Activated CD4-positive, alpha-beta memory T cell treated with anti-CD3 and anti-CD28 coated beads, Interleukin-2, amount 10 ng/mL, durations not matched to agents 7 days and 5 days (primary cell): ENCODE measurements around the gene GOLPH3. TPM values are rescaled to one million over a fixed set of nuclear protein-coding genes. Genes with fewer than 3 reads are reported as not detected.
A peak's percentile ranks its signal among the peaks of the same experiment; 100 is the strongest.

Experiments used
- CTCF ChIA-PET: fragments of 350-600 bp; sonication (Branson Sonifier 250); formaldehyde crosslinking; loops from one replicate; lab custom pipeline; 2021; ENCODE audit warnings: antibody characterized with exemption, inconsistent platforms; lab: Charles Lee
- POLR2A ChIA-PET: fragments of 350-600 bp; sonication (Branson Sonifier 250); formaldehyde crosslinking; loops from one replicate; lab custom pipeline; 2021; ENCODE audit warnings: antibody characterized with exemption; lab: Charles Lee
- DNase-seq: peaks from one replicate; pipeline ENCODE4 v3.0.0-alpha.2; 2020
- H3K27ac Mint-ChIP-seq: one replicate; pipeline ENCODE4 v1.8.0; 2021; ENCODE audit warnings: mild to moderate bottlenecking, mixed read lengths
- H3K27me3 Mint-ChIP-seq: one replicate; pipeline ENCODE4 v1.8.0; 2021; ENCODE audit warnings: mixed read lengths
- H3K36me3 Mint-ChIP-seq: one replicate; pipeline ENCODE4 v1.8.0; 2021; ENCODE audit warnings: low read depth, mixed read lengths
- H3K4me1 Mint-ChIP-seq: one replicate; pipeline ENCODE4 v1.8.0; 2021; ENCODE audit warnings: mixed read lengths
- H3K4me3 Mint-ChIP-seq: one replicate; pipeline ENCODE4 v1.8.0; 2021; ENCODE audit warnings: mild to moderate bottlenecking, mixed read lengths
- H3K9me3 Mint-ChIP-seq: one replicate; pipeline ENCODE4 v1.8.0; 2021; ENCODE audit warnings: mixed read lengths
- total RNA-seq, 2 experiments: library from RNA; stranded (reverse); gene quantifications; one replicate each; pipeline ENCODE4 v1.2.3, GENCODE V29; 2021

The GOLPH3 gene
- total RNA-seq, 2 experiments from 2014 or later, result 81.6 to 86.8 TPM

DNA sequence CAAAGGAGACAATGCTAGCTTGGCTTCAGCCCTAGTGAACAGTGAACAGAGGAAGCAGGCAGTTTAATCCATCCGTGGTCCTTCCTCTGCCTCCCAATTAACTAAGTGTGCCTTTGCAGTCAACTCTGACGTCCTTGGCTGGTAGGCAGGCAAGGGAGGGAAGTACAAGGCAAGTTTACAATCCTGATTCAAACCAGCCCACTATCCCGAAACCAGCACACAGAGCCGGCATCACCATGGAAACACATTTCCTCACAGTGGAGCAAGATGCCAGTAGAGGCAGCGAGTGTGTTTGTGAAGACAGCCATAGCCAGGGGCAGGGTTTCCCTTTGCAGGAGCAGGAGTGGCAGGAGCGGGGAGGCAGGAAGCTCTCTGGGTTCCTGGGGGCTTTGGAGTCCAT, 73.9 kb downstream of the GOLPH3 start:
- DNase-seq, result no peak
- no peak overlapping the region for H3K27ac Mint-ChIP-seq
- H3K4me1 Mint-ChIP-seq, result no peaks in the 10 kb centered on the region
- H3K4me3 Mint-ChIP-seq, result no peak overlapping the region
- ChIA-PET POLR2A (no interaction called here), CTCF (no interaction called here)
- peaks cover 24% of the 10 kb centered on the region for H3K36me3 Mint-ChIP-seq
- no peaks in the 10 kb centered on the region for H3K9me3 Mint-ChIP-seq
- no peaks in the 10 kb centered on the region for H3K27me3 Mint-ChIP-seq

DNA sequence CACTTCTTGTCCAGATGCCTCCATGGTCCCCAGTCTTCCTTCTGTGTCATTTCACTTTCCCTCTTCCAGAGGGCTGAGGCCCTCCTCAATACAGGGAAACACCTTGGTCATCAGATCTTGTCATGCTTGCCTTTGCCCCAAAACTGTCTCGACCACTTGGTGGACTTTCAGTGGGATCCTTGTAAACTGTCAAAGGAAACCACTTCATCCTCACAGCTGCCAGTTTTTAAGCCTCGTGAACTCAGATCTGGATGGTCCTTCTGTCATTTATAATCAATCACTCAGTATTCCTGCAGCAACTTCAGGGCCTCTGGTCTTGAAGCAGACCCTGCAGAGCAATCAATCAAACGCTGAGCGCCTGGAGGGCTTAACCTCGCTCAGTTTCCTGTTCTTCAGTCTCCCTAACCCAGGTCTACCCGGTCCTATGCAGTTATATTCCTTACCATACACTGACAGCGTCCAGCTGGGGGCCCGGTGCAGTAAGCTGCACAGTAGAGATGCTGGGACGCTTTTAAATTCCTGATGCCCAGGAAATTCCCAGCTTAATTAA, 74.6 kb downstream of the GOLPH3 start:
- Mint-ChIP-seq H3K27ac (no peak overlapping the region), H3K9me3 (no peaks in the 10 kb centered on the region), H3K36me3 (peaks cover 24% of the 10 kb centered on the region), H3K4me1 (no peaks in the 10 kb centered on the region), H3K4me3 (no peak overlapping the region), H3K27me3 (no peaks in the 10 kb centered on the region)
- ChIA-PET CTCF (interaction anchor here (1.3 kb wide), 1 partner anchor 133 kb away, joined by 3 read pairs; no protein-coding TSS in a partner anchor), POLR2A (no interaction called here)
- DNase-seq, result no peak

DNA sequence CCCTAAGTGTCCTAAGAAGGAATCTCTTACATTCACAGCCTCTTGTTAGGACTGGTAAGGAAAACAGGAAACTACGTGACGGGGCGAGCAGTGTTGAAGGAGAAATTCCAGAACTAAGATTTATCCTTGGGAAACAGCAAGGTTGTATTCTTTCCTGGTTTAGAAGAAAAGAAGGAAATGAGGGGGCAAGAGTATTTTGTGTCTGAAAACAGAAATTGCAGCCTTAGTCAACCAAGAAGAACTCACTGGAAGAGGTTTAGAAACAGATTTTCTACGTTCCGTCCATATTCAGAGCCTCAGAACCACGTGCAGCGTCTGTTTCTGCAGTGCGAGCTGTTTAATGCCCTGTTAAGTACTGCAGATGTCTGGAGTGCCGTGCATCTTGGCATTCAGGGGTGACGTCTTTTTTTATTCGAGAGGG, 75.2 kb downstream of the GOLPH3 start:
- DNase-seq, result no peak
- Mint-ChIP-seq H3K4me3 (no peak overlapping the region), H3K4me1 (no peaks in the 10 kb centered on the region), H3K27ac (no peak overlapping the region), H3K9me3 (no peaks in the 10 kb centered on the region), H3K27me3 (no peaks in the 10 kb centered on the region), H3K36me3 (peaks cover 23% of the 10 kb centered on the region)
- CTCF ChIA-PET, result interaction anchor here (1.3 kb wide), 1 partner anchor 134 kb away, joined by 3 read pairs; no protein-coding TSS in a partner anchor
- POLR2A ChIA-PET, result no interaction called here

DNA sequence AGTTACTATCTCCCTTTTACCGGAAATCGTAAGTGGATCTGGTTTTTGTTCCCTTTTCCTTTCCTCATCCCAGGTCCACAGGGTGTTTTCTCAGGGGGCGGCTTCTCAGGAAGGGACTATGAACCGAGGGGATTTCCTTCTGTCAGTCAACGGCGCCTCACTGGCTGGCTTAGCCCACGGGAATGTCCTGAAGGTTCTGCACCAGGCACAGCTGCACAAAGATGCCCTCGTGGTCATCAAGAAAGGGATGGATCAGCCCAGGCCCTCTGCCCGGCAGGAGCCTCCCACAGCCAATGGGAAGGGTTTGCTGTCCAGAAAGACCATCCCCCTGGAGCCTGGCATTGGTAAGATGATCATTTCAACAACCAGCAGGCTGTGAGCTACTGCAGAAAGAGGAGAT, 75.8 kb downstream of the GOLPH3 start:
- Mint-ChIP-seq H3K27me3 (no peaks in the 10 kb centered on the region), H3K4me1 (no peaks in the 10 kb centered on the region), H3K27ac (no peak overlapping the region), H3K36me3 (peaks cover 18% of the 10 kb centered on the region), H3K4me3 (no peak overlapping the region), H3K9me3 (no peaks in the 10 kb centered on the region)
- no peak for DNase-seq
- ChIA-PET POLR2A (no interaction called here), CTCF (interaction anchor here (1.3 kb wide), 1 partner anchor 134 kb away, joined by 3 read pairs; no protein-coding TSS in a partner anchor)

DNA sequence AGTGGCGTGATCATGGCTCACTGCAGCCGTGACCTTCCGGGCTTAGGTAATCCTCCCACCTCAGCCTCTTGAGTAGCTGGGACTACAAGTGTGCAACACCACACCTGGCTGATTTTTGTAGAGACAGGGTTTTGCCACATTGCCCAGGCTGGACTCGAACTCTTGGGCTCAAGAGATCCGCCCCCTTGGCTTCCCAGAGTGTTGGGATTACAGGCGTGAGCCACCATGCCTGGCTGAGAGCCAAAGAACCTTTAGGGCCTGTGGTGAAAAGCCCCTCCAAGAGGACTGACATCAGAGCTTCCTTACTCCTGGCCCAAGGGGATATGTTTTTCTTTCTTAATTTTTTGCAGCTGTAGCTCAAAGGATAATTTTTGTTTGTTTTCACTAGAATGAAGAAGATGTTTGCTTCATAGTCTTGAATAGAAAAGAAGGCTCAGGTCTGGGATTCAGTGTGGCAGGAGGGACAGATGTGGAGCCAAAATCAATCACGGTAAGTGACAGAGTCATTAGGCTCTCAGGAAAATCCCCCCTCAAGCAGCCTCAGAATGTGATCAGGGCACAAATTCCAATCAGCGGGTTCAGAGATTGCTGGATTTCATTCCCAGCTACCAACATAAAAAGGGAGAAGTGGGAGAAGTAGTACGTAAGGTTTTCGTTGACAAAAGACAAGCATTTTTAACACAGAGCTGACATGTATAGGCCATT, 77.1 kb downstream of the GOLPH3 start:
- no peaks in the 10 kb centered on the region for H3K9me3 Mint-ChIP-seq
- POLR2A ChIA-PET, result no interaction called here
- no peak overlapping the region for H3K4me3 Mint-ChIP-seq
- no peaks in the 10 kb centered on the region for H3K27me3 Mint-ChIP-seq
- H3K27ac Mint-ChIP-seq, result no peak overlapping the region
- peaks cover 8% of the 10 kb centered on the region for H3K36me3 Mint-ChIP-seq
- CTCF ChIA-PET, result interaction anchor here (0.7 kb wide), 2 partner anchors 9 to 526 kb away, joined by 4 read pairs; no protein-coding TSS in a partner anchor
- DNase-seq, result no peak
- H3K4me1 Mint-ChIP-seq, result peaks cover 2% of the 10 kb centered on the region

DNA sequence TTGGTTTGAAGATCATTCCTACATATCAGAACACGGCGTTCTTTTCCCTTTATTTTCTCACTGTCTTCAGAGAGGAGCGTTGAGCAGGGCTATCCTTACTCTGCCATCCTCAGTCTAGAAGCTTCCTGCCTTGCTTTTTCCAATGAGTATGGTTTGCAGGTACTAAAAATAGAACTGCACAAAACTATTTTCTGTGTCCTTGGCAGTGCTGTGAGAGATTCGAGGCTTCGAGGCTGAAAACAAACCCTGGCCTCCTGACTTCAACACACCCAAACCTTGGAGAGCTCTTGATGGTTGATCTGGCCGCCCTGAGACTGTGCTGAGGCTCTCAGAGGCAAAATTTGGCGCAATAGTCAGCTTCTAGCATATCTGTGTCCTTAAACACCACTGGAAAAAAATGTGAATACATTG, 78.9 kb downstream of the GOLPH3 start:
- Mint-ChIP-seq H3K4me3 (no peak overlapping the region), H3K9me3 (no peaks in the 10 kb centered on the region), H3K4me1 (peaks cover 2% of the 10 kb centered on the region), H3K27ac (no peak overlapping the region), H3K36me3 (peaks cover 5% of the 10 kb centered on the region), H3K27me3 (no peaks in the 10 kb centered on the region)
- ChIA-PET CTCF (interaction anchor here (0.6 to 1.0 kb wide), 2 partner anchors 11 to 337 kb away, joined by 3 read pairs; no protein-coding TSS in a partner anchor), POLR2A (no interaction called here)
- DNase-seq, result no peak

DNA sequence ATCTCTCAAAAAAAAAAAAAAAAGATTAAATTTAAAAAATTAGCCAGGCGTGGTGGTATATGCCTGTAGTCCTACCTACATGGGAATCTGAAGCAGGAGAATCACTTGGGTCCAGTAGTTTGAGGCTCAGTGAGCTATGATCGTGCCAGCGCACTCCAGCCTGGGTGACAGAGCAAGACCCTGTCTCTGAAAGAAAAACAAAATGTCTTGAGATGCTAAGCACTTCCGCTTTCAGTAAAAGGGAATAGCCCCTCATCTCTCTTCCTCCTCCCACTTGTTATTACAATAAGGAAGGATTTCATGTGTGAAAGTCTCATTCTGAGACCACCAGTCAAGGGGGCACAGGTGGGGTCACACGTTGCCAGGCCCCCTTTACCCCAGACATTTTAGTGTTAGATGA, 79.4 kb downstream of the GOLPH3 start:
- no peak overlapping the region for H3K27ac Mint-ChIP-seq
- H3K36me3 Mint-ChIP-seq, result peaks cover 5% of the 10 kb centered on the region
- ChIA-PET CTCF (interaction anchor here (1.0 kb wide), 1 partner anchor 10 kb away, joined by 3 read pairs; no protein-coding TSS in a partner anchor), POLR2A (no interaction called here)
- H3K27me3 Mint-ChIP-seq, result no peaks in the 10 kb centered on the region
- no peak for DNase-seq
- H3K9me3 Mint-ChIP-seq, result no peaks in the 10 kb centered on the region
- H3K4me3 Mint-ChIP-seq, result no peak overlapping the region
- peaks cover 2% of the 10 kb centered on the region for H3K4me1 Mint-ChIP-seq

DNA sequence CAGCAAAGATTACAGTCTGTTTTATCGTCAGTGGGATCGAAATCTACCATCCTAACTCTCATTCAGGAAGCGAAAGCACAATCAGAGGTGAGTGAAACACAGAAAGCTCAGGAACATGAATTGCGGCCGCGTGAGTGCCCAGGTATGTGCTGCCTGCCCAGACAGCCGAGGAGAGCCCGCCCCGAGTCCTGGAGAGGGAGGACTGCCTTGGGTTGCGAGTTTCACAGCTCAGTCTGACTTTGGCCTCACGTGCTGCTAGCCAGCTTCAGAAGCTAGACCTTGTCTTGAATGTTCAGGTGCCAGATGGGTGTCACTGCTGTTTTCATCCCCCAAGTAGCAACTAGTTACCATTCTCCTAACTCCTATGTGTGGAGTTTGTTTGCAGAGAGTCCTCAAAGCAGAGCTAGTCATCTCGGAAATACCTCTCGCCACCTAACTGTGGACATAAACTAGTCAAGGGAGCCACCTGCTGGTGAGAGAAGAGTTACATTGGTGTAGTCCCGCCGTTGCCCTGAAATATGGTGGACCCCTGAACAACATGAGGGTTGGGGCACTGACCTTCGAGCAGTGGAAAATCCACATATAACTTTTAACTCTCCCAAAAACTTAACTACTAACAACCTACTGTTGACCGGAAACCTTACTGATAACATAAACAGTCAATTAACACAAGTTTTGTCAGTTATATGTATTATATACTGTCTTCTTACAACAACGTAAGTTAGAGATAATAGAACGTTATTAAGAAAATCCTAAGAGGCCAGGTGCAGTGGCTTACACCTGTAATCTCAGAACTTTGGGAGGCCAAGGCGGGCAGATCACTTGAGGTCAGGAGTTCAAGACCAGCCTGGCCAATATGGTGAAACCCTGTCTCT, 80.9 kb downstream of the GOLPH3 start:
- DNase-seq, result peak; percentile 63
- Mint-ChIP-seq H3K27me3 (no peaks in the 10 kb centered on the region), H3K36me3 (peaks cover 3% of the 10 kb centered on the region), H3K27ac (no peak overlapping the region), H3K4me1 (peaks cover 2% of the 10 kb centered on the region), H3K9me3 (no peaks in the 10 kb centered on the region), H3K4me3 (no peak overlapping the region)
- ChIA-PET POLR2A (interaction anchor here (1.1 kb wide), 1 partner anchor 9 kb away, joined by 3 read pairs; no protein-coding TSS in a partner anchor), CTCF (interaction anchor here (0.6 to 2.2 kb wide), 34 partner anchors 9 to 561 kb away, joined by 3 to 20 read pairs (median 3); partner anchors contain the start of genes C5orf22 and DROSHA)

DNA sequence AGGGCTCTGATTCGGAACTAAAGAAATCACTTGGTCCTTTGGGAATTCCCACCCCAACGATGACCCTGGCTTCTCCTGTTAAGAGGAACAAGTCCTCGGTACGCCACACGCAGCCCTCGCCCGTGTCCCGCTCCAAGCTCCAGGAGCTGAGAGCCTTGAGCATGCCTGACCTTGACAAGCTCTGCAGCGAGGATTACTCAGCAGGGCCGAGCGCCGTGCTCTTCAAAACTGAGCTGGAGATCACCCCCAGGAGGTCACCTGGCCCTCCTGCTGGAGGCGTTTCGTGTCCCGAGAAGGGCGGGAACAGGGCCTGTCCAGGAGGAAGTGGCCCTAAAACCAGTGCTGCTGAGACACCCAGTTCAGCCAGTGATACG, 83.4 kb downstream of the GOLPH3 start:
- ChIA-PET POLR2A (no interaction called here), CTCF (interaction anchor here (1.2 kb wide), 1 partner anchor 14 kb away, joined by 3 read pairs; no protein-coding TSS in a partner anchor)
- peaks cover 2% of the 10 kb centered on the region for H3K4me1 Mint-ChIP-seq
- H3K27me3 Mint-ChIP-seq, result no peaks in the 10 kb centered on the region
- no peak overlapping the region for H3K27ac Mint-ChIP-seq
- H3K4me3 Mint-ChIP-seq, result no peak overlapping the region
- H3K9me3 Mint-ChIP-seq, result no peaks in the 10 kb centered on the region
- no peaks in the 10 kb centered on the region for H3K36me3 Mint-ChIP-seq
- DNase-seq, result no peak

DNA sequence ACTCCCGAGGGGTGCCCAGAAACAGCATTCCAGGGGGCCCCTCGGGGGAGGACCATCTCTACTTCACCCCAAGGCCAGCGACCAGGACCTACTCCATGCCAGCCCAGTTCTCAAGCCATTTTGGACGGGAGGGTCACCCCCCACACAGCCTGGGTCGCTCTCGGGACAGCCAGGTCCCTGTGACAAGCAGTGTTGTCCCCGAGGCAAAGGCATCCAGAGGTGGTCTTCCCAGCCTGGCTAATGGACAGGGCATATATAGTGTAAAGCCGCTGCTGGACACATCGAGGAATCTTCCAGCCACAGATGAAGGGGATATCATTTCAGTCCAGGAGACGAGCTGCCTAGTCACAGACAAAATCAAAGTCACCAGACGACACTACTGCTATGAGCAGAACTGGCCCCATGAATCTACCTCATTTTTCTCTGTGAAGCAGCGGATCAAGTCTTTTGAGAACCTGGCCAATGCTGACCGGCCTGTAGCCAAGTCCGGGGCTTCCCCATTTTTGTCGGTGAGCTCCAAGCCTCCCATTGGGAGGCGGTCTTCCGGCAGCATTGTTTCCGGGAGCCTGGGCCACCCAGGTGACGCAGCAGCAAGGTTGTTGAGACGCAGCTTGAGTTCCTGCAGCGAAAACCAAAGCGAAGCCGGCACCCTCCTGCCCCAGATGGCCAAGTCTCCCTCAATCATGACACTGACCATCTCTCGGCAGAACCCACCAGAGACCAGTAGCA, 83.9 kb downstream of the GOLPH3 start:
- Mint-ChIP-seq H3K9me3 (no peaks in the 10 kb centered on the region), H3K27me3 (no peaks in the 10 kb centered on the region), H3K4me1 (peaks cover 2% of the 10 kb centered on the region), H3K4me3 (no peak overlapping the region), H3K27ac (no peak overlapping the region), H3K36me3 (no peaks in the 10 kb centered on the region)
- ChIA-PET POLR2A (no interaction called here), CTCF (interaction anchor here (0.5 to 1.2 kb wide), 2 partner anchors 13 to 1339 kb away, joined by 3 read pairs; no protein-coding TSS in a partner anchor)
- DNase-seq, result no peak

DNA sequence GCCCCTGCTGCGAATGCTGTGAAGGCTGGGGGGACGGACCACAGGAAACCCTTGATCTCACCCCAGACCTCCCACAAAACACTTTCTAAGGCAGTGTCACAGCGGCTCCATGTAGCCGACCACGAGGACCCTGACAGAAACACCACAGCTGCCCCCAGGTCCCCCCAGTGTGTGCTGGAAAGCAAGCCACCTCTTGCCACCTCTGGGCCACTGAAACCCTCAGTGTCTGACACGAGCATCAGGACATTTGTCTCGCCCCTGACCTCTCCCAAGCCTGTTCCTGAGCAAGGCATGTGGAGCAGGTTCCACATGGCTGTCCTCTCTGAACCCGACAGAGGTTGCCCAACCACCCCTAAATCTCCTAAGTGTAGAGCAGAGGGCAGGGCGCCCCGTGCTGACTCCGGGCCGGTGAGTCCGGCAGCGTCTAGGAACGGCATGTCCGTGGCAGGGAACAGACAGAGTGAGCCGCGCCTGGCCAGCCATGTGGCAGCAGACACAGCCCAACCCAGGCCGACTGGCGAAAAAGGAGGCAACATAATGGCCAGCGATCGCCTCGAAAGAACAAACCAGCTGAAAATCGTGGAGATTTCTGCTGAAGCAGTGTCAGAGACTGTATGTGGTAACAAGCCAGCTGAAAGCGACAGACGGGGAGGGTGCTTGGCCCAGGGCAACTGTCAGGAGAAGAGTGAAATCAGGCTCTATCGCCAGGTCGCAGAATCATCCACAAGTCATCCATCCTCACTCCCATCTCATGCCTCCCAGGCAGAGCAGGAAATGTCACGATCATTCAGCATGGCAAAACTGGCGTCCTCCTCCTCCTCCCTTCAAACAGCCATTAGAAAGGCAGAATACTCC, 84.7 kb downstream of the GOLPH3 start:
- no peaks in the 10 kb centered on the region for H3K36me3 Mint-ChIP-seq
- no peaks in the 10 kb centered on the region for H3K27me3 Mint-ChIP-seq
- H3K27ac Mint-ChIP-seq, result no peak overlapping the region
- CTCF ChIA-PET, result interaction anchor here (0.5 kb wide), 1 partner anchor 1340 kb away, joined by 3 read pairs; no protein-coding TSS in a partner anchor
- no peak overlapping the region for H3K4me3 Mint-ChIP-seq
- peaks cover 2% of the 10 kb centered on the region for H3K4me1 Mint-ChIP-seq
- H3K9me3 Mint-ChIP-seq, result no peaks in the 10 kb centered on the region
- POLR2A ChIA-PET, result no interaction called here
- DNase-seq, result no peak
